Retina (tissue), 1 donor: ENCODE data around the gene APBA2.
"Not testable (repeated sequence)": the region's sequence is repeated elsewhere in the genome, so short reads cannot be mapped to it uniquely, and the experiment has no call there.

ENCODE experiments used
- DNase-seq: peaks from one replicate; pipeline ENCODE4 v3.0.0-alpha.2; 2016

Gene APBA2

DNA sequence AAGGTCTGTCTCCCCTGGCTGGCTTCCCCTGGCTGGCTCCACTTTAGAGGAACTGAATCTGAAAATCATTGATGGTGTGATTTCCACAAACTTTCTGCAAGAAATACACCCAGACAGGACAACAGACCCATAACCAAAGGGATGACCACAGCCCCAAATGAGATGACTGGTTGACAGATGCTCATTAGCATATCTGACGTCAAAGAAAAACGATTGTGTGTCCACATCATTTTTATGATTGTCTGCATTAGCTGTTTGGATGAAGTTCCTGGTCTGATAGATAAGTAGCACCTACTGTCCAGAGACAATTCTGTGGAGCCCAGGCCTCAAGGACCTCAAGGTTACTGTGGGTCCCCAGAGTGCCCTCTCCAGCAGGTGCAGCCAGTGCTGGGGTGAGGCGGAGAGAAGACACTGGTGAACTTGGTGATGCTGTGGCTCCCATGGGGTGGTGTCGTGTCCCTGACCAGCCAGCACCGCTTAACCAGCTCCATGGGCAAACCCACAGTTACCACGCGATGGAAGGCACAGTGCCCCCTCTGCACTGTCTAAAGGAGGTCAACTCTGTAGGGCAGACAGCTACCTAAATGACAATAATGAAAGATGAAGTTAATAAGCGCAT is 256.5 kb downstream of the APBA2 start:
- peak; percentile 32 for DNase-seq

DNA sequence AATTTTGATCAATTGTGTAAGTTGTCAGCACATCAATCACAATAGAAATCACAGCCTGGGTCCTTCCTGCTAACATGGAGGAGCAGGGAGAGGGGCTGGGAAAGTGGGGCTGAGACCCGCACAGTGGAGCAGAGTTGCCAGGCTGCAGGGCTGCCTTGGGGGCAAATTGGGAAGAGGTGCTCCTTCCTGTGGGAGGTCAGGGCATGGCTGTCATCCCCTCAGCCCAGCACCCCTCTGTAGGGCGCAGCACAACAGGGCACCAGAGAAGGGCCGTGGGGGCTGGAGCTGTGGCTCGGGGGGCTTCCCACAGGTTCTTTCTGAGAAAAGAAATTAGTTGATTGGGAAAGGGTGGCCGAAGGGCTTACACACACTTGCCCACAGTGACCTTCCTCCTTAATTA is 257.5 kb downstream of the APBA2 start:
- no peak for DNase-seq

DNA sequence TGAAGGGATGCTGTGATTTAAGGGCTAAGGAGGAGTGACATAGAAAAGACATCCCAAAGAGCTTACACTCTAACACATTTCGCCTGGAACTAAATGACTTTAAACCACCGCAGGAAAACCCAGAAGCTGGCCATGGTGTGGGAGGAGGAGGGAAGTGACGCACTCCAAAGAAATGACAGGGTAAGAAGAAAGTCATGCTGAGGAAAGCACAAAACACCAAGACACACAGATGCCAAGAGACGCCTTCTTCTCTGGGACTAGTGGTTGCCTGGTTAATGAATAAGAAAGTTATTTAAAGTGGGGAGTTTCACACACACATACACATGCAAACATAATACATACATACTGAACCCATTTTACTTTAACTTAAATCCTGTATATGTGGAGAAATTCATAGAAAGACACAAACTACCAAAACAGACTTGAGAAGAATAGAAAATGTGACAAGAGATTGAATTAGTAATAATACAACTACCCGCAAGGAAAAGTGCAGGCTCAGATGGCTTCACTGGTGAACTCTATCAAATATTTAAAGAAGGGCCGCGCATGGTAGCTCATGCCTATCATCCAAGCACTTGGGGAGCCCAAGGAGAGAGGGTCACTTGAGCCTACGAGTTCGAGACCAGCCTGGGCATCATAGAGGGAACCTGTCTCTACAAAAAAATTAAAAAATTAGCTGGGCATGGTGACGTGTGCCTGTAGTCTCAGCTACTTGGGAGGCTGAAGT is 258.3 kb downstream of the APBA2 start:
- no peak for DNase-seq

DNA sequence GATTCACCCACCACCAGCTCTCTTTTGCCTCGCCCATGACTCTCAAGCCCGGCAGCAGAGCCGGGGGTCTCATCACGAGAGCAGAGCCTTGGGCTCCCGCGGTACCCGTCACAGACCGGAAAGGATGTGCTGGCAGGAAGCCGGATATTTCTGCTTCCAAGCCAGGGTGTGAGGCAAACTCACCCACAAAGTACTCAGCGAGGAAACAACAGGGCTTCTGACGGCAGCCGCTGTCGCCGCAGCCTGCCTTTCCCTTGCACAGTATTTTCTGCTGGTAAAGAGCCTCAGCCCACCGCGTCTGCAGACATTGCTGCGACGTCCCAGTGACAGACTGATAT is 263.9 kb downstream of the APBA2 start:
- no peak for DNase-seq

DNA sequence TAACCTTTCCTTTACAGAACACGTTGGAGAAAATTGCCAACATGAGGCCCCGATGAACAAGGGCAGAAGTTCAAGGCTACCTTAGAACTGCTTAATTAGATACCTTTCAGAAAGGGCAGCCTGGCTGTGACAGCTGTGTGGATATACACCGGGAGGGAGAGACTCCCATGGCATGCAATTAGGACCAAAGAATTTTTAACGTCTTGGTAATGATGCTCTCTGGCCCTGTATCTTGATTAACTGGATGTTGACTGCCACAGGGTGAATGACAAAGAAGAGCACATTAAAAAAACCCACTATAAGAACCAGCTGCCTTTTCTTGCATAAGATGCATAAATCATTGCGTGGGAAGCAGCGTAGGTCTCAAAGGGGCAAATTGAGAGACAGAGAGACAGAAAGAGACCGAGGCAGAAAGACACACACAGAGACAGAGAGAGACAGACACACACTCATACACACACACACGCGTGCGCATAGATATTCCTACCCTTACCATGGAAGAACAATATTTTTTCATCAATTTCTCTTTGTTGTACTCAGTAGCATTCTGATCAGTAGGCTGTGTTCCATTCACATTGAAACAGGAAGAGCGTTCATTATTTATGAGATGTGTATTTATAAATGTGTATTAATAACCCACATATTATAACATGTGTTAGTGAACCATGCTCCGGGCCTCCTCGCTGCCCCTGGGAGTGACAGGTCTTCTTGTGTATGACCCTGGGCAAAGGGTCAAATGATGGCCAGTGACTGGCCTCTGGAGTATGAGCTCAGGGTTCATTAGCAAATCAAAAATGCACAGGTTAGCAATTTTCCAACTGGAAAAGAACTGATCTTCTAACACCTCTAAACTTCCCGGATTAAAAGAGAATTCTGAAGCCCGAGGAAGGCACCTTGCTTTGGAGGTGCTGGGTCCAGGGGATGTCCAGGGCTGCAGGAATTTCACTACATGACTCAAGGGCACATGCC is 265.0 kb downstream of the APBA2 start:
- no peak for DNase-seq

DNA sequence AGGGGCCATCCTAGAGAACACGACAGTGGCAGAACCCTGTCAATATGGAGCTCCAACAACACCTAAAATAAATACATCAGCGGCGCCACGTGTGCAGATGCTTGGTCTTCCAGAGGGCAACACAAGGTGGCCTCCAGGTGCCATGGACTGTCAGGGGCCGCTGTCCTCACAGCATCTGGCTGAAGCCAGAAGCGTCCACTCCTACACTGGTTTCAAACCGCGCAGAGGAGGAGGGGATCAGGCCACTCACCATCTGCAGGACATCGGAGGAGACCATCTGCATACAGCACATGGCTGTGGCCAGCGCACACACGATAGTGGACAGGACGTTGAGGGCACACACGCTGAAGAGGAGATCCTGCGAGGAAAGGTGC is 265.7 kb downstream of the APBA2 start:
- DNase-seq, result no peak

DNA sequence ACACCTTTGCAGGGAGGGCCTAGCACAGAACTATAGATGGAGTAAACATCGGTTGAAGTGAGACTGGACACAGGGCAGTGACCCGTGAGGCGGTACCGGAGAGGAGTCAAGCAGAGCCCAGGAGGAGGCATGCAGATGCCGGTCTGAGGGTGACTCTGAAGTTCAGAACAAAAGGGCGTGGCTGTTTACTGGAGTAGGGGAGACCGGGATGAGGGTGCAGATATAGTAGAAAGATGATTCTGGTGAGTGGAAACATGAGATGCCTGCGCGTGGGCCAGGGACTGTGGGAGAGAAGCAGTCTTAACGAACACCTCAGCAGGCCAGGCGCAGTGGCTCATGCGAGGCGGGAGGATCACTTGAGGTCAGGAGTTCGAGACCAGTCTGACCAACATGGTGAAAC is 270.7 kb downstream of the APBA2 start:
- no peak for DNase-seq

DNA sequence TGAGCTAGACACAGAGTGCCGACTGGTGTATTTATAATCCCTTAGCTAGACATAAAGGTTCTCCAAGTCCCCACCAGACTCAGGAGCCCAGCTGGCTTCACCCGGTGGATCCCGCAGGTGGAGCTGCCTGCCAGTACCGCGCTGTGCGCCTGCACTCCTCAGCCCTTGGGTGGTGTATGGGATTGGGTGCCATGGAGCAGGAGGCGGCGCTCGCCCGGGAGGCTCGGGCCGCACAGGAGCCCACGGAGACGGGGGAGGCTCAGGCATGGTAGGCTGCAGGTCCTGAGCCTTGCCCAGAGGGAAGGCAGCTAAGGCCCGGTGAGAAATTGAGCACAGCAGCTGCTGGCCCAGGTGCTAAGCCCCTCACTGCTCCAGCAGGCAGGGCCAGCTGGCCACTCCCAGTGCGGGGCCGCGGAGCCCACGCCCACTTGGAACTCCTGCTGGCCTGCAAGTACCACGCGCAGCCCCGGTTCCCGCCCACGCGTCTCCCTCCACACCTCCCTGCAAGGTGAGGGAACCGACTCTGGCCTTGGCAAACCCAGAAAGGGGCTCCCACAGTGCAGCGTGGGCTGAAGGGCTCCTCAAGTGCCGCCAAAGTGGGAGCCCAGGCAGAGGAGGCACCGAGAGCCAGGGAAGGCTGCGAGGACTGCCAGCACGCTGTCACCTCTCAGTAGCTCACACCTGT is 274.1 kb downstream of the APBA2 start:
- no peak for DNase-seq

DNA sequence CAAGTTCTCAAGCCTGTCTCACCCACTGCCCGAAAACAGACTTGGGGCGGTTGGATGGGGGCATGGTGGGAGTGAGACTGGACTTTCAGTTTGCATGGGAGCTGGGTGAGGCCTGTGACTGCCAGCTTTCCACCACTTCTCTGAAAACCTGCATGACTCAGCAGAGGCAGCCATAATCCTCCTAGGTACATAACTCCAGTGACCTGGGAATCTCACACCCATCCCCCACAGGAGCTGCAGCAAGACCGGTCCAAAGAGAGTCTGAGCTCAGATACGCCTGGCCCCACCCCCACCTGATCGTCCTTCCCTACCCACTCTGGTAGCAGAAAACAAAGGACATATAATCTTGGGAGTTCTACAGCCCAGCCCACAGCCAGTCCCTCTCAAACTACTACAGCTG is 276.6 kb downstream of the APBA2 start:
- no peak for DNase-seq

DNA sequence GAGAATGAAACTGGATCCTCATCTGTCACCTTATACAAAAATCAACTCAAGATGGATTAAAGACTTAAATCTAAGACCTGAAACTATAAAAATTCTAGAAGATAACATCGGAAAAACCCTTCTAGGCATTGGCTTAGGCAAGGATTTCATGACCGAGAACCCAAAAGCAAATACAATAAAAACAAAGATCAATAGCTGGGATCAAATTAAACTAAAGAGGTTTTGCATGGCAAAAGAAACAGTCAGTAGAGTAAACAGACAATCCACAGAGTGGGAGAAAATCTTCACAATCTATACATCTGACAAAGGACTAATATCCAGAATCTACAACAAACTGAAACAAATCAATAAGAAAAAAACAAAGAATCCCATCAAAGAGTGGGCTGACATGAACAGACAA is 281.3 kb downstream of the APBA2 start:
- DNase-seq, result not testable (repeated sequence)
